Sigmoid colon (tissue), 4 donors: ENCODE data around the gene APOA5.

ENCODE experiments used
- CTCF ChIP-seq, 4 experiments: fragments of 450-650 bp in 3 of 4; fragments of 200-600 bp in 1 of 4; IDR thresholded peaks; one replicate each; pipeline ENCODE4 v1.5.1; 2016 to 2019; ENCODE audit warnings: antibody characterized with exemption in 4 of 4, mild to moderate bottlenecking in 3 of 4, moderate library complexity in 2 of 4
- EP300 ChIP-seq, 4 donors: sonication (generic); formaldehyde crosslinking; IDR thresholded peaks; one replicate each; pipeline ENCODE4 v1.6.1; 2017; ENCODE audit warnings: antibody characterized with exemption in 4 of 4
- POLR2A ChIP-seq, 2 donors: fragments of 450-650 bp; IDR thresholded peaks; one replicate each; pipeline ENCODE4 v1.6.1; 2016; ENCODE audit warnings: antibody characterized with exemption in 2 of 2, mild to moderate bottlenecking in 2 of 2, moderate library complexity in 2 of 2
- POLR2AphosphoS5 ChIP-seq, 4 donors: sonication (generic); formaldehyde crosslinking; IDR thresholded peaks; one replicate each; pipeline ENCODE4 v1.6.1; 2017; ENCODE audit warnings: antibody characterized with exemption in 4 of 4

DNA sequence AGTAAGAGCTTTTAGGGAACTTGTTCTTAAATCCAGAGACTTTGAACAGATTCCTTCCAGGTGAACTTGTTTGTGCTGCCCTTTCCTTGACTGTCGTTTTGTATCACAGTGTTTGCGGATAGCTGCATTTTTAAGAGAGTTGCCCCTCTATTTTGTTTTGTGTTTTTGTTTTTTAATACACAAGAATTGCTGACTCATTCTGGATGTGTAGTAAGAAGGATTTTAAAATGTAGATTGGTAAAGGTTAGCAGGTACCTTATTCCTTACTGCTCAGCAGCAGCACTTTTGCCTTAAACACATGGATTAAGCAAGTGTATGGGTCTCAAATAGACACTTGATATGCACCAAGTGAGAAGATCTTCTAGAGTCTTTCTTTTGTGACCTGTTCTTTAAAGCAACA, 8.9 kb upstream of the APOA5 start:
- TF ChIP-seq CTCF (IDR thresholded peaks at IDR 0.05) (no peak), EP300 (IDR thresholded peaks at IDR 0.05) (no peak), POLR2AphosphoS5 (IDR thresholded peaks at IDR 0.05) (no peak), POLR2A (IDR thresholded peaks at IDR 0.05) (no peak)
